Suprapubic skin (tissue), 3 donors: ENCODE measurements around the gene IP6K1.

Experiments used
- POLR2AphosphoS5 ChIP-seq, 3 donors: sonication (generic); formaldehyde crosslinking; IDR thresholded peaks; one replicate each; pipeline ENCODE4 v1.6.1; 2017; ENCODE audit warnings: antibody characterized with exemption in 3 of 3
- TF ChIP-seq, protein P1 (sequence below), 2 donors: fragments of 200-600 bp in 1 of 2; fragments of 450-650 bp in 1 of 2; sonication (generic) in 1 of 2; IDR thresholded peaks; one replicate each; pipeline ENCODE4 v1.5.1; 2016 to 2019; ENCODE audit warnings: antibody characterized with exemption in 2 of 2, mild to moderate bottlenecking in 1 of 2, moderate library complexity in 1 of 2

DNA sequence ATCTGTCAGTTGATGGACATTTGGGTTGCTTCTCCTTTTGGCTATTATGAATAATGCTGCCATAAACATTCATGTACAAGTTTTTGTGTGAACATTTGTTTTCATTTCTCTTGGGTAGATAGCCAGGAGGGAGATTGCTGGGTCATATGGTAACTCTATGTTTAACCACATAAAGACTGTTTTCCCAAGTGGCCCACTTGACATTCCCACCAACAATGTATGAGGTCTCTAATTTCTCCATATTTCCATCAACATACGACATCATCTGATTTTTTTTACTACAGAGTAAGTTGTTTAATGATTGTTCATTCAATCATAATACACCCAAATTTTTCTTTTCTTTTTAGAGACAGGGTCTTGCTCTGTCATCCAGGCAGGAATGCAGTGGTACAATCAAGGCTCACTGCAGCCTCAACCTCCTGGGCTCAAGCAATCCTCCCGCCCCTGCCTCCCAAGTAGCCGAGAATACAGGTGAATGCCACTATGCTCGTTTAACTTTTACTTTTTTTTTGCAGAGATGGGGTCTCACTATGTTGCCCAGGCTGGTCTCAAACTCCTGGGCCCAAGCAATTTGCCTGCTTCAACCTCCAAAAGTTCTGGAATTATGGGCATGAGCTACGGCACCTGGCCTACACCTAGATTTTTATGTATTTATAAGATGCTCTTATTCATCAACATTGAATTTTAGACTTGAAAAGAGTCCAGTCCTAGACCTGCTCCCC, 6.8 kb downstream of the IP6K1 start:
- TF ChIP-seq, protein P1, sequence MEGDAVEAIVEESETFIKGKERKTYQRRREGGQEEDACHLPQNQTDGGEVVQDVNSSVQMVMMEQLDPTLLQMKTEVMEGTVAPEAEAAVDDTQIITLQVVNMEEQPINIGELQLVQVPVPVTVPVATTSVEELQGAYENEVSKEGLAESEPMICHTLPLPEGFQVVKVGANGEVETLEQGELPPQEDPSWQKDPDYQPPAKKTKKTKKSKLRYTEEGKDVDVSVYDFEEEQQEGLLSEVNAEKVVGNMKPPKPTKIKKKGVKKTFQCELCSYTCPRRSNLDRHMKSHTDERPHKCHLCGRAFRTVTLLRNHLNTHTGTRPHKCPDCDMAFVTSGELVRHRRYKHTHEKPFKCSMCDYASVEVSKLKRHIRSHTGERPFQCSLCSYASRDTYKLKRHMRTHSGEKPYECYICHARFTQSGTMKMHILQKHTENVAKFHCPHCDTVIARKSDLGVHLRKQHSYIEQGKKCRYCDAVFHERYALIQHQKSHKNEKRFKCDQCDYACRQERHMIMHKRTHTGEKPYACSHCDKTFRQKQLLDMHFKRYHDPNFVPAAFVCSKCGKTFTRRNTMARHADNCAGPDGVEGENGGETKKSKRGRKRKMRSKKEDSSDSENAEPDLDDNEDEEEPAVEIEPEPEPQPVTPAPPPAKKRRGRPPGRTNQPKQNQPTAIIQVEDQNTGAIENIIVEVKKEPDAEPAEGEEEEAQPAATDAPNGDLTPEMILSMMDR (IDR thresholded peaks at IDR 0.05) = no peak
- no peak for TF ChIP-seq POLR2AphosphoS5 (IDR thresholded peaks at IDR 0.05)
